ENCODE data around the gene SPOUT1. TPM values are rescaled to one million over a fixed set of nuclear protein-coding genes. Genes with fewer than 3 reads are reported as not detected.

SPOUT1 gene
- total and polyA plus RNA-seq, 2 of the 13 experiments (the other 11 are each of a cell fraction or from before 2014, with no cell fraction given), result 39.0 to 45.8 TPM

- Histone ChIP-seq H3K79me2 (ENCODE audit: insufficient read depth, low read length) (no peaks in the 10 kb centered on the region), H3K36me3 (replicated peaks in 1 of 2; ENCODE audit: control insufficient read depth in 1 of 2, insufficient read depth in 2 of 2, low read length in 2 of 2) (peaks cover 13 to 15% of the 10 kb centered on the region in 2 experiments), H3K27me3 (ENCODE audit: control insufficient read depth in 1 of 2, insufficient read depth in 2 of 2, low read length in 2 of 2) (no peaks in the 10 kb centered on the region; a peak in 1 of 5 replicates), H4K20me1 (ENCODE audit: insufficient read depth, low read length) (no peaks in the 10 kb centered on the region), H3K9me3 (ENCODE audit: low read length) (peaks cover under 1% of the 10 kb centered on the region; the same call in 1 of the 2 replicates), H3K27ac (ENCODE audit: extremely low read length, insufficient read depth, low read length) (peak overlapping the region; percentile 52), H3K4me1 (ENCODE audit: insufficient read depth, low read length) (peaks cover 27% of the 10 kb centered on the region), H3K4me3 (replicated peaks in 1 of 3; ENCODE audit: insufficient read depth in 1 of 3, low read depth in 2 of 3, low read length in 3 of 3) (peak overlapping the region; percentile 78 to 94 (median 78)), H3K4me2 (ENCODE audit: low read depth, low read length) (peak overlapping the region; percentile 97), H2AFZ (ENCODE audit: low read length) (no peak overlapping the region), H3K9ac (ENCODE audit: insufficient read depth, low read depth, low read length) (peak overlapping the region; percentile 82)
- DNase-seq (ENCODE audit: low spot score), result no peak
- 0 out of 2 replicates have a peak, but pooled peaks have one; percentile 52 for TF ChIP-seq ZNF230 (CRISPR knock-in tag; IDR thresholded peaks at IDR 0.05)
- 0 out of 2 replicates have a peak, but pooled peaks have one; percentile 48 for TF ChIP-seq ZNF383 (CRISPR knock-in tag; IDR thresholded peaks at IDR 0.05; ENCODE audit: borderline replicate concordance)
- 0 out of 2 replicates have a peak, but pooled peaks have one; percentile 37 for TF ChIP-seq HMGXB3 (CRISPR knock-in tag; IDR thresholded peaks at IDR 0.05; ENCODE audit: borderline replicate concordance)
- TF ChIP-seq SIX1 (CRISPR knock-in tag; IDR thresholded peaks at IDR 0.05; ENCODE audit: borderline replicate concordance), result peak; percentile 71; the same call in 1 of the 2 replicates
- TF ChIP-seq PBX3 (CRISPR knock-in tag; IDR thresholded peaks at IDR 0.05; ENCODE audit: borderline replicate concordance), result no peak
- in situ Hi-C loops (cut with HindIII; ENCODE audit: extremely low pct_ligation_motif_present, low pct_unique_long_range_greater_than_20kb), result no loop called here
- under 1% methylated on average over 7 of the region's 7 CpGs for WGBS (ENCODE audit: low lambda C conversion rate)
- ATAC-seq, result peak; percentile 19
- peak; percentile 36 for FAIRE-seq
- intact Hi-C loops (cut with micrococcal nuclease; ENCODE audit: unreplicated experiment), result loop anchor here (1.0 kb wide), 2 partner anchors 15 to 54 kb away; no protein-coding TSS in a partner anchor
- POLR2A ChIA-PET, result interaction anchor here (0.7 to 1.6 kb wide), 3 partner anchors 15 to 31 kb away, joined by 3 to 6 read pairs (median 4); partner anchors contain the start of genes ENDOG and ZER1
- CTCF ChIA-PET (ENCODE audit: low intra/inter-chr PET ratio, low total read pairs), result interaction anchor here (1.2 kb wide), 1 partner anchor 55 kb away, joined by 4 read pairs; no protein-coding TSS in a partner anchor
- no TSS peak for BruUV-seq (replicated peaks)
Observed at GRCh38 chr9:128787659-128788058, 41.9 kb downstream of the SPOUT1 start.
